GM18870 (cell line): ENCODE measurements around the gene FAM83D.
A peak's percentile ranks its signal among the peaks of the same experiment; 100 is the strongest.

ENCODE experiments used
- ATAC-seq: cut with Tn5 transposase; IDR thresholded peaks from one replicate; pipeline ENCODE4 v1.9.1; 2021; ENCODE audit warnings: moderate library complexity; ENCODE audit not compliant: unreplicated experiment

Gene FAM83D

DNA sequence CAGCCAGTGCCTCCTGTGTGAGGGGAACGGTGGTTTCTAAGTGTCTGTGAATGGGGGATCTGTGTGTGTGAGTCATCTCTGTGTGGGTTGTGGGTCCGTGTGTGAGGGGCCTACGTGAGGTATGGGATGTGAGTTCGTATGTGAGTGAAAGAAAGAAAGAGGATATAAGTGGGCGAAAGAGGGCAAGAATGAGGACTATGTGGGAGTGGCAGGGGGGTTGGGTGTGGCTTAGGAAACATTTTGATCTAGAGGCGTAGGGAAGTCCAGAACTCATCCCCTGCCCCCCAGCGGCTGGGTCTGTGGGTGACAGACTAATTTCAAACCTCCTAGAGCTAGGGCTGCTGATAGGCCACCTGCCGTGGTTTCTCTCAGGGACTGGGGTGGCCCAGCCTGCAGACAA, 71.4 kb downstream of the FAM83D start:
- peak; percentile 78 for ATAC-seq

DNA sequence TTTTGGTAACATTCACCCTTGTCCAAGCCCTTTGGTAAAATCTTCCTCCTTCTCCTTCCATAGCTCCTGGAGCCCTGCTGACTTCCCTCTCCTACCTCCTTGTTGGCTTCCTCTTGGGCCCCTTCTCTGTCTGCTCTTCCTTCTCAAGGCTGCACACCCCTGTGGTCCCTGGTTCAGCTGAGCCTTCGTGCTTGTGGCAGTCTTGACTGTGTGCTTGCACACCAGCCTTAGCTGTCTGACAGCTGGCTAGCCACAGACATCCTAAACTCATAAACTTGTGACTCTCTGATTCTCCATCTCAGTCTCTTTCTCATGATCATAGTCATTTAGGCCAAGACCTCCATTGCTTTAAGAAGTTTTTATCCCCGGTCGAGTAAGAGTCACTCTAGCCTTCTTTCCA, 73.0 kb downstream of the FAM83D start:
- ATAC-seq = no peak

DNA sequence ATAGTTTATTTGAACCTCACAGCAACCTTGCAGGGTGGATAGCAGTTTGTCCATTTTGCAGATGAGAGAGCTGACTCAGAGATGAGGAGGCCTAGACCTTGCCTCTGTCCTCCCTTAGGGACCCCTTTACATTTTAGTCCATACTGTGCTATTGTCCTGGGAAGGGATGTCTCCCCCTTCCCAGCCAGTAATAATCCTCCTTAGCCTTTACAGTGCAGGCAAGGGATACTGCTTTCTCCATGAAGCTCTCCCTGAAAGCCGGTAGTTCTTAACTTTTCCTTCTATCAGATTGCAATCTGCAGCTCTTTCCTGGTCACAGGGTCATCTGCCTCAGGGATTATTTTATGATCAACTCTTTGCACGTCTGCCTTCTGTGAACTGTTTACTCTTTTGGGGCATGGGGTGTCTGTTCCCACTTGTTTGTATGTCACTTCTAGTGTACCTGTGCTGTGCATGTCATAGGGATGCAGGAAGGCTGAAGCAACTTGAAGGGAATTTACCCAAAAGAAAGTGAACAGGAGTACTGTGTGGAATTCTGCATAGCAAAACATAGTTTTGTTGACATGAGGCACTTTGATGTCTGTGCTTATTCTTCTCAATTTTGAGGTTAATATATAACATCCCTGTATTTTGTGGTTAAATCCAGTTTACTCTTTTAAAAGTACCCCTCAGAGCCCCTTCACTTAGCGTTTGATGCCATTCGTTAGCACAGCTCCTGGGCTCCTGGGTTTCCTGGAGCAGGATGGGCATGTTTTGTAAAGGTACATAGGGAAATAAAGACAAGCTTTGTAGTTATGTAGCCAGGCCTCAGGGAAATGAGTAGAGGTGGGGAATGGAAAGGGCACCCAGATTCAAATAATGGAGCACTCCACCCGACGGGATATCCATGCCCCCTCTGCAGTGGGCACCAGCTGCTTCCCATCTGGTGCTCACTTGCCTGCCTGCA, 74.0 kb downstream of the FAM83D start:
- ATAC-seq = no peak
